Natural killer cell treated with Interleukin-12 subunit alpha and Interleukin-12 subunit beta and Interleukin-15 and Interleukin-18, amount 100 ng/mL, for 72 hours (primary cell): ENCODE results near the gene NMBR. TPM values are rescaled to one million over a fixed set of nuclear protein-coding genes. Genes with fewer than 3 reads are reported as not detected.

Experiments used
- ATAC-seq, 2 donors: fragments of 150-1000 bp; cut with Tn5 transposase in 1 of 2; sonication (Bioruptor Pico), chemical (Tn5 transposase) in 1 of 2; 2 replicates each; pipeline ENCODE4 v1.10.0; 2021
- DNase-seq: peaks from one replicate; pipeline ENCODE4 v3.0.0; 2022; ENCODE audit warnings: low spot score
- H3K27ac Mint-ChIP-seq, 2 donors: 1 replicate in 1 of 2; 2 replicates in 1 of 2; pipeline ENCODE4 v1.8.0; 2022; ENCODE audit warnings: mixed read lengths in 2 of 2, mild to moderate bottlenecking in 1 of 2, moderate library complexity in 1 of 2
- H3K27me3 Mint-ChIP-seq, 2 donors: 1 replicate in 1 of 2; 2 replicates in 1 of 2; pipeline ENCODE4 v1.8.0; 2022; ENCODE audit warnings: mixed read lengths in 2 of 2
- H3K36me3 Mint-ChIP-seq: one replicate; pipeline ENCODE4 v1.8.0; 2022; ENCODE audit warnings: mixed read lengths
- H3K4me1 Mint-ChIP-seq, 2 donors: 1 replicate in 1 of 2; 2 replicates in 1 of 2; pipeline ENCODE4 v1.8.0; 2022; ENCODE audit warnings: low read depth in 2 of 2, mixed read lengths in 2 of 2, mild to moderate bottlenecking in 1 of 2
- H3K4me3 Mint-ChIP-seq: one replicate; pipeline ENCODE4 v1.8.0; 2022; ENCODE audit warnings: mixed read lengths
- H3K9me3 Mint-ChIP-seq: 2 replicates; pipeline ENCODE4 v1.8.0; 2022; ENCODE audit warnings: mixed read lengths
- total RNA-seq, 2 donors: library from RNA; stranded (reverse); gene quantifications; one replicate each; pipeline ENCODE4 v1.2.3, GENCODE V29; 2022

Gene NMBR
- total RNA-seq, 2 donors from 2014 or later = not detected

- Mint-ChIP-seq H3K4me3 (no peak overlapping the region), H3K9me3 (peaks cover 13% of the 10 kb centered on the region), H3K36me3 (peaks cover 8% of the 10 kb centered on the region), H3K4me1 (peaks cover 3 to 5% of the 10 kb centered on the region in 2 donors), H3K27ac (no peak overlapping the region), H3K27me3 (no peaks in the 10 kb centered on the region)
- ATAC-seq (no peak), DNase-seq (no peak)
These were observed 119.8 kb downstream of the NMBR start for GRCh38 chr6:142027074-142027473.

GRCh38 chr6:142026471-142026870 lies 120.5 kb downstream of the NMBR start:
- no peaks in the 10 kb centered on the region for H3K27me3 Mint-ChIP-seq
- no peak overlapping the region for H3K27ac Mint-ChIP-seq
- peaks cover 13% of the 10 kb centered on the region for H3K9me3 Mint-ChIP-seq
- DNase-seq = no peak
- H3K4me1 Mint-ChIP-seq = peaks cover 3 to 5% of the 10 kb centered on the region in 2 donors
- peaks cover 8% of the 10 kb centered on the region for H3K36me3 Mint-ChIP-seq
- no peak for ATAC-seq
- H3K4me3 Mint-ChIP-seq = no peak overlapping the region

Other genes starting within 250 kb of the NMBR start
- not detected for gene GJE1, start 14.2 kb downstream of the NMBR start, total RNA-seq
- gene VTA1, start 141 bp upstream of the NMBR start, total RNA-seq = 10 to 100 TPM; 32.6 to 48.0 TPM
- gene ADGRG6, start 154.9 kb upstream of the NMBR start, total RNA-seq = not detected